IPS-18c (cell line): ENCODE data around the gene BRI3BP.
"Not testable (repeated sequence)": the region's sequence is repeated elsewhere in the genome, so short reads cannot be mapped to it uniquely, and the experiment has no call there.

Experiments
- H3K4me3 ChIP-seq: 2 replicates; pipeline ENCODE4 v1.7.0; 2013; ENCODE audit warnings: low read depth, mild to moderate bottlenecking, low read length, moderate library complexity; ENCODE audit not compliant: insufficient read depth
- H3K9me3 ChIP-seq: one replicate; pipeline ENCODE4 v1.6.1; 2013; ENCODE audit warnings: mild to moderate bottlenecking, low read length, moderate library complexity; ENCODE audit not compliant: control insufficient read depth, insufficient read depth

The BRI3BP gene

DNA sequence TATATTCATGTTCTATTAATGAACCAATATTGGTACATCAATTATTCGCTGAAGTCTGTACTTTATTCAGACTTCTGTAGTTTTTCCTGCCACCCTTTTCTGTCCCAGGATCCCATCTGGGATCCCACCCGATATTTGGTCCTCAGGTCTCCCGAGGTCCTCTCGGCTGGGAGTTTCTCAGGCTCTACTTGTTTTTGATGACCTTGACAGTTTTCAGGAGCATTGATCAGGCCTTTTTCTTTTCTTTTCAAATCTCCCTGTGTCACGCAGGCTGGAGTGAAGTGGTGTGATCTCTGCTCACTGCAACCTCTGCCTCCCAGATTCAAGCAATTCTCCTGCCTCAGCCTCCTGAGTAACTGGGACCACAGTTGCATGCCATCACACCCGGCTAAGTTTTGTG lies 11.2 kb downstream of the BRI3BP start:
- Histone ChIP-seq H3K4me3 (no peak overlapping the region), H3K9me3 (no peaks in the 10 kb centered on the region)

DNA sequence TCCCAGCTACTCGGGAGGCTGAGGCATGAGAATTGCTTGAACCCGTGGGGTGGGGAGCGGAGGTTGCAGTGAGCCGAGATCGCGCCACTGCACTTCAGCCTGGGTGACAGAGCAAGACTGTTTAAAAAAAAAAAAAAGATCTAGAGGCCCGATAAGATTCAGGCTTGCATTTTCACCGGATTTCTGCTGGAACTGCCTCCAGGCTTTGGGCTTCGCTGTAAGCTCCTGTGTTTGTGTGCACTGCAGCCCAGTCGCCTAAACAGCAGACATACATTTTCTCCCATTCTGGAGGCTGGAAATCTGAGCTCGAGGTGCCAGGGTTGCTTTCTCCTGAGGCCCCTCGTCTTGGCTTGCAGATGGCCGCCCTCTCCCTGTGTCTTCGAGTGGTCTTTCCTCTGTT lies 12.2 kb downstream of the BRI3BP start:
- Histone ChIP-seq H3K9me3 (no peaks in the 10 kb centered on the region), H3K4me3 (no peak overlapping the region)

DNA sequence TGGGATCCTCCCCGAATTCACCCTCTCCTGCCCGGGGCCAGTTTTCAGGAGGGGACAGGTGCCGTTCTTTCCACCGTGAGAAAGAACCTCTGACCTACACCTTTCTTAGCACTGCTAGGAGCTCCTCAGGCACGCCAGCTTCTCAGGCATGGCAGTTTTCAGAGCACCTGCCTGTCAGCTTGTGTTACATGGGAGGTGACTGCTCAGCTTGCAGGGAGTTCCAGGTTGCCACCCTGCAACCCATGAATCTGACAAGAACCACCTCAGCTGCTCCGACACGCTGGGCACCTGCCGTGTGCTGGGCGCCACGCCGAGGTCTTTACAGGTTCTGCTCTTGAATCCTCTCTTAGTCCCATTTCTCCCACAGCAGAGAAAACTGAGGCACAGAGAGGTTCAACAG lies 12.9 kb downstream of the BRI3BP start:
- H3K9me3 ChIP-seq = no peaks in the 10 kb centered on the region
- H3K4me3 ChIP-seq = no peak overlapping the region

DNA sequence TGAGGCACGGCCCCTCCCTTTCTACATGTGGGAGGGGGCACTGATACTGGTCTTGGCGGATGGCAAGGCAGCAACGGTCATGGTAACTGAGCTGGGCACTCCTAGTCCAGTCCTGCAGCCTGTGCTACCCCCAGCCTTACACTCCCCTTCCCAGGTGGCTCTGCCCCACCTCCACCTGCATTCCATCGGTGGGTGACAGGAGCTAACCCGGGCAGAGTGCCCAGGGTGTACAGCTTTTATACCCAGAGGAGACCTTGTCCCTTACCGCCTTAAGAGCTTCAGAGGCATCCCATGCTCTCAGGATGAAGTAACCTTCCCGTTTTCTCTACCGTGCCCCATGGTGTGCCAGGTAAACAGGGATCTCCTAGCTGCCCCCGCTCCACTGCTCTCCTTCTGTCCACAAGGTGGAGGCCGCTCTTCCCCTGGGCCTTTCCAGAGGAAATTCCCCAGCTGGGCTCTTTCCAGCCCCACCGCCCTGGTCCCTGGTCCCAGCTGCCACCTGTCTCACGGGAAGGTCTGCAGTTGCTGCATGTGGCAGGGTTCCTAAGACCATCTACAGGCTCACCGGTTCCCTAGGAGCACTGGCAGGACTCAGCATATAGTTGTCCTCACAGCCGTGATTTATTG lies 20.5 kb downstream of the BRI3BP start:
- no peaks in the 10 kb centered on the region for H3K9me3 ChIP-seq
- no peak overlapping the region for H3K4me3 ChIP-seq

DNA sequence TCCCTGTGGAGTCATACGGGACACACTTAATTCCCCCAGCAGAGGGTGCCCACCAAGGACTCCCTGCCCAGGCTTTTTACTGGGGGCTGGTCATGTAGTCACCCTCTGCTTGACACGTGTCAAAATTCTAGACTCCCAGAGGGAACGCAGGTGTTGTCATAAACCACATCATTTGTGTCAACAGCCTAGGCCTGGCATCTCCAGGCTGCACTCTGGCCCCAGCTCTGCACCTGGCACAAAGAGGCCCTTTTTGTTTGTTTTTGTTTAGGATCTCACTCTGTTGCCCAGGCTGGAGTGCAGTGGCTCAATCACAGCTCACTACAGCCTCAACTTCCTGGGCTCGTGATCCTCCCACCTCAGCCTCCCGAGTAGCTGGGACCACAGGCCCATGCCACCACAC lies 21.1 kb downstream of the BRI3BP start:
- Histone ChIP-seq H3K4me3 (no peak overlapping the region), H3K9me3 (no peaks in the 10 kb centered on the region)

DNA sequence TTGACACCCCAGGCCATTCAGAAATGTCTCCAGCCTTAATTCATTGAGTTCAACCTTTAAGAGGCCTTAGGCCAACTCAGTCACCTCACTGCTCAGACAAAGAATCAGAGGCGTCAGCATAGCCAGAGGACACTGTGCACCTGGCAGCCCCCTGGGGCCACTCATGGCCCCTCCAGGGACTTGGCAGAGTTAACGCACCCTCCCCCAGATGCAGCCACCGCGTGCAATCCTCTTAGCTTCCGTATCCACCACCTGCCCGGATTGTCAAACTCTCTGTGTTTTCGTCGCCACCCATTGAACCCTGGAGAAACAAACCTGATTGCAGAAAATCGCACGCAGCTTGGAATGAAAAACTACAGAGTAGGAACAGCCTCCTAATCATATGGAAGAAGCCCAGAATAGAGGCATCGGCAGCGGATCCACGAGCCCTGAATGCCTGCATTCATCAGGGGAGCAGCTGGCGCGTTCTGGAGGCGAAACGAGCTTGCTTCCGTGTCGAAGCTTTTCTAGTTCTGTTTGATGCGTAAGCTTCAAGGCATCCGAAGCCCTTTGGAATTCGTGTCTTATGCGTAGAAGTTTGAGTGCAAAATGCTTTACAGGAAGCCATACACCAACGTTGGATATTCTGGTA lies 22.4 kb downstream of the BRI3BP start:
- H3K4me3 ChIP-seq = no peak overlapping the region
- no peaks in the 10 kb centered on the region for H3K9me3 ChIP-seq

DNA sequence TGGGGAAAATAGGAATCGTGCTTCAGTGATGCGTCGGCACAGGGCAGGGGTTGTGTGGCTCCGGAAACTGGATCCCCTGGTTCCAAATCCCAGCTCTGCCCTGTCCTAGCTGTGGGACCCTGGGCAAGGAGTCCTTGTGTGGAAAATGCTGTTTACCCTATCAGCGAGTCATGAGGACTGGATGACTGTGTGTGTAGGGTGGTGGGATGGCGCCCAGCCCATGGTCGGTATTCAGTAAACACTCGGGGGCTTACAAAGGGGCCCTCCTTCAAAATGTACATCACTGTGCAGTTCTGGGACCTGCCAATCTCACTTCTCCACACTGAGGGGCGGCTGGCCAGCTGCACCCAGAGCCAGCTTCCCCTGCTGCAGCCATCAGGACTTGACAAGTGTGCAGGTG lies 24.4 kb downstream of the BRI3BP start:
- H3K9me3 ChIP-seq = no peaks in the 10 kb centered on the region
- H3K4me3 ChIP-seq = no peak overlapping the region

DNA sequence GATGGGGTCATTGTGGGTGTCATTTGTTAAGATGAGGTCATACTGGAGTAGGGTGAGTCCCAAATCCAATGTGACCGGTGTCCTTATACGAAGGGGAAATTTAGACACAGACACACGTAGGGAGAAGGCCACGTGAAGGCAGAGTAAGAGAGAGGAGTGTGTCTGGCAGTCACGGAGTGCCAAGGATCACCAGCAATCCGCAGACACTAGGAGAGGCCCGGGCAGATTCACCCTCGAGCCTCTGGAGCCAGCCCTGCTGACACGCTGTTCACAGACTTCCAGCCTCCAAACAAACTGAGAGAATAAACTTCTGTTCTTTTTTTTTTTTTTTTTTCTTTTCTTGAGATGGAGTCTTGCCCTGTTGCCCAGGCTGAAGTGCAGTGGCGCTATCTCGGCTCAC lies 24.9 kb downstream of the BRI3BP start:
- H3K9me3 ChIP-seq = no peaks in the 10 kb centered on the region
- H3K4me3 ChIP-seq = no peak overlapping the region

DNA sequence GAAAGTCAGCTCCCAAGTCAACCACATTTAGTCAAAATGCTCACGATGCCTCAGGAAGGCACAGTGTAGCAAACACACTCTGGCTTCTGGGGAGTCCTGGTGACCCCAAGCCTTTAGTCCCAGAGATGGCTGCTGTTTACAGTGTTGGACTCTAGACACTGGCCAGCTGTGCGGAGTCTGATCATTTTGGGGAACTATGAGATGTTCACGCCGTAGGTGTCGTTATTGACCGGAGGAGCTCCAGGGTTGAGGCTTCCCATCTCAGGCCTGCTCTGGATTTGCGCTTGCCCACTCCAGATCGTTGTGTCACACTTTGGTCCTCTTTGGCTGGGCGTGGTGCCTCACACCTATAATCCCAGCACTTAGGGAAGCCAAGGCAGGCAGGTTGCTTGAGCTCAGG lies 27.7 kb downstream of the BRI3BP start:
- Histone ChIP-seq H3K4me3 (no peak overlapping the region), H3K9me3 (no peaks in the 10 kb centered on the region)

DNA sequence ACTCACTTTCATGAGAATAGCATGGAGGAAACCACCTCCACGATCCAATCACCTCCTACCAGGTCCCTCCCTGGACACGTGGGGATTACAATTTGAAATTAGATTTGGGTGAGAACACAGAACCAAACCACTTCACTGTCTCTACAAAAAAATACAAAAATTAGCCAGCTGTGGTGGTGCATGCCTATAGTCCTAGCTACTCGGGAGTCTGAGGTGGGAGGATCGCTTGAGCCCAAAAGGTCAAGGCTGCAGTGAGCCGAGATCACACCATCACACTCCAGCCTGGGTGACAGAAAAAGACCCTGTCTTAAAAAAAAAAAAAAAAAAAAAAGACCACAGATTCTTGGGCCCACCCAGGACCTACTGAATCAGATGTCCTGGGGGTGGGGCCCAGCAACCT lies 28.3 kb downstream of the BRI3BP start:
- Histone ChIP-seq H3K4me3 (no peak overlapping the region), H3K9me3 (no peaks in the 10 kb centered on the region)

DNA sequence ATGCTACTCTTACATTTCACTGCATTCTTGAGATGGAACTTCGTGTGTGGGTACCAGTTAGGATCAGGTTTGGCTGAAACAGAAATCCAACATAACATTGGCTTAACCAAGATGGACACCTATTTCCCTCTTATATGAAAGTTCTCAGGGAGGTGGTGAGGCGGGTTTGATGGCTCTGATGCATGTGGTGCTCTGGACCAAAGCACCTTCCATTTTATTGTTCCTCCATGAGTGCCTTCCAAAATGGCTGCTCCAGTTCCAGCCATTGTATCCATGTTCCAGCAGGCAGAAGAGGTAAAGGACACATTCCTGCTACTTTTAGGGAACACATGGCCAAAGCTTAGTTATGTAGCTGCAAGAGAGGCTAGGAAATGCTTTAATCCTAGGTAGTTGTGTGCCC lies 29.6 kb downstream of the BRI3BP start:
- no peak overlapping the region for H3K4me3 ChIP-seq
- no peaks in the 10 kb centered on the region for H3K9me3 ChIP-seq

DNA sequence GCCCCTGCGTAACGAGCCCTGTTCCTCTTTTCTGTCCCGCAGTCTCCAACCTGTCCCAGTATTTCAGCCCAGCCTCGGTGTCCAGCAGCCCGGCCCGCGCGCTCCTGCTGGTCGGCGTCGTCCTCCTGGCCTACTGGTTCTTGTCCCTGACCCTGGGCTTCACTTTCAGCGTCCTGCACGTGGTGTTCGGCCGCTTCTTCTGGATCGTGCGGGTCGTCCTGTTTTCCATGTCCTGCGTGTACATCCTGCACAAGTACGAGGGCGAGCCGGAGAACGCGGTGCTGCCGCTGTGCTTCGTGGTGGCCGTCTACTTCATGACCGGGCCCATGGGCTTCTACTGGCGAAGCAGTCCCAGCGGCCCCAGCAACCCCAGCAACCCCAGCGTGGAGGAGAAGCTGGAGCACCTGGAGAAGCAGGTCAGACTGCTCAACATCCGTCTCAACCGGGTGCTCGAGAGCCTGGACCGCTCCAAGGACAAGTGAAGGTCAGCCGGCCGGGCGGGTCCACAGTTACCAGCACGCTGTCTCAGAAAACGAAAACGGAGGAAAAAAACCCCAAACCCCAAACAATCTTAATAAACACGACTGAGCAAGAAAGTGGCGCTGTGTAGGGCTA lies 31.6 kb downstream of the BRI3BP start:
- Histone ChIP-seq H3K4me3 (no peak overlapping the region), H3K9me3 (no peaks in the 10 kb centered on the region)

DNA sequence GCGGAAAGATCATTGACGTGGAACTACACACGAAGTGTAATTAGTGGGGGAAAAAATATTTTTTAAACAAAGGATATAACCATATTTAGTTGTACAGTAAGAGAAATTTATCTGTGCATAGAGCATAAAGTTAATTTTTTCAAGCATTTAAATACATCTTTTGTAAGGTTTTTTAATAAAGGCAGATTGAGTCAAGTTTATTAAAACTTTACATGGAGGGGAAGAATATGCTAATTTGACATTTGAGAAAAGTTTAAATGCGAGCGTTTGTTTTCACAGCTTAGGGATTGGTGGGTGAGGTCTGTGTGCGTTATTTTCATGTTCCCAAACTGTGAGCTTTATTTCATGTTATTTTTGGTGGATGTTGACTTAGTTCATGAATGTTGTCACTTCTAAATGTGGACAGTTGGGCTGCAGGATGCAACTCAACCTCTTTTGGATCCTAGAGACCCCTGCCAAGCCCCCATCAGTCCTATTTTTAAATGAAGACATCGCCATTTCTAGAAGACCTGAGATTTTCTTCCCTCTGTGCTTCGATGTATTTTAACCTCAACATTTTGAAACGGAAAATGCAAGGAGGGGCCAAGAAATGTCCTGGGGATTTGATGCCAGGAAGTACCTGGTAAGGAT lies 32.3 kb downstream of the BRI3BP start:
- Histone ChIP-seq H3K4me3 (no peak overlapping the region), H3K9me3 (no peaks in the 10 kb centered on the region)

DNA sequence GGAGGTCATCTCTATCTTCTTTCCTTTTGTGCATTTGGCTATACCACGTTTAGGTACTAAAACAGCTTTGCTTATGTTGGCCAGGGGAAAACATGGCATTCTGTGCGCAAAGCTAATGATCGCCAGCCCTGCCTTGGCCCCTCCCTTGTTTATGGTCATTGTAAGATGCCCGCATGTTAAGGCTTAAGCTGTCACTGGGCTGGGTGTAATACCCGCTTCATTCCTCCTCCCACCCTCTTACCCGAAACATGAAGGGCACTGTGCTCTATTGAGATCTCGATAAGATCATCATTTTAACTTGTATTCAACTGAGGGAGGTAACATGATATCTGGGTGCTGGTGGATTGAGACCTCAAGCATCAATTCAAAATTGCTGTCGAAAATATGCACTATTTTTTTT lies 34.7 kb downstream of the BRI3BP start:
- no peaks in the 10 kb centered on the region for H3K9me3 ChIP-seq
- no peak overlapping the region for H3K4me3 ChIP-seq

DNA sequence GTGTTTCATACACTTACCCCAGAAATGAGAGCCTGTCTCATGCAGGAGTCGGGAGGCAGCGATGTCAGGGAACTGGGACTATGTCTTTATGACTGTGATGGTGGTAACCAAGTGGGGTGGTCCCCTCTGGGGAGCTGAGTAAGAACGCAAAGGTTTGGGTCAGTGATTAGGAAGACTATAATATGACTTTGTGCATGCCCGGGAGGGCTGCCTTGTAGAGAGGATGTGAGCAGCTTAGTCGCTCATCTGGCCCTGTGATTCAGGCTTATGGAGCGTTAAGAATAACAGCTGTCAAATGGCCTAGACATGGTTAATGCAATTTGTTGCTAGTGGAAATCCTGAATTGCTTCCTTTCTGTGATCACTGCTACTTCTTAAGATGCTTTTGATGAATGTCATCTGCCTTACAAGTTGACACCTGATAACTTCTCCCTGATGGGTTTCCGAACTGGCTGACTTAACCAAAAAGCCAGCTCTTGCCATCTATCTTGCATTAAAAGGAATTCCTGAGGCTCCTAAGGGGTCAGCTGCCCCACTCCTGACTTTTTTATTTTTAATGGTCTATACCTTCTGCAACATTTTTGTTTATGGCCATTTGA lies 36.4 kb downstream of the BRI3BP start:
- no peak overlapping the region for H3K4me3 ChIP-seq
- no peaks in the 10 kb centered on the region for H3K9me3 ChIP-seq

DNA sequence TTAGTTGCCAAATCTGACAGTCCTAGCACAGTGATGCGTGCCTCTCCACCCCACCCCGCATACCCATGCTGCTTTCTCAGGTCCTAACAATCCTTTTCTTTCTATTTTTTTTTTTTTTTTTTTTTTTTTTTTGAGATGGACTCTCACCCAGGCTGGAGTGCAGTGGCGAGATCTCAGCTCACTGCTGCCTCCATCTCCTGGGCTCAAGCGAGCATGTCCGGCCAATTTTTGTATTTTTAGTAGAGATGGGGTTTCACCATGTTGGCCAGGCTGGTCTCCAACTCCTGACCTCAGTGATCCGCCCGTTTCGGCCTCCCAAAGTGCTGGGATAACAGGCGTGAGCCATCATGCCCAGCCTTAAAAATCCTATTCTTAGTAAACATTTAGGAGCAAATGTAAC lies 38.0 kb downstream of the BRI3BP start:
- H3K9me3 ChIP-seq, H3K4me3 ChIP-seq: not testable (repeated sequence)

DNA sequence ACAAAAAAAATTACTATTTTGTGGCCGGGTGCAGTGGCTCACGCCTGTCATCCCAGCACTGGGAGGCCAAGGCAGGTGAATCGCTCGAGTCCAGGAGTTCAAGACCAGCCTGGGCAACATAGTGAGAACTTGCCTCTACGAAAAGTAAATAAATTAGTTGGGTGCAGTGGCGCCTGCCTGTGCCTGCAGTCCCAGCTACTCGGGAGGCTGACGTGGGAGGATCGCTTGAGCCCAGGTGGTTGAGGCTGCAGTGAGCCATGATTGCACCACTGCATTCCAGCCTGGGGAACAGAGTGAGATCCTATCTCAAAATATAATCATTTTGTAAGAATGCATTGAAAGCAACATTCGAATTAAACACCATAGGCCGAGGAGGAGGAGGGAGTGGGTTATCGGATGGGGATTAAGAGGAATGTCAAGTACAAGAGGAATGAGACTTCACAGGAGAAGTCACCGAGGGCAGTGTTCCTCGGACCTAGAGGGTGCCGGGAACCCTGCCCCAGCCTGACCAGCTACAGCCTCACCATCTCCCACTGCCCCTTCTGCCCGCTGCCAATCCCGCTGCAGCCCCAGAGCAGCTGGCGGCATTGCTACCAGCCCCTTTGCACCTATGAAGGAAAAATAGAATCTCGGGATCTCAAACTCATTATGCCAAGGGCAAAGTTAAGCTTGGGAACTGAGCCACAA lies 39.2 kb downstream of the BRI3BP start:
- no peaks in the 10 kb centered on the region for H3K9me3 ChIP-seq

More for the DNA sequence above, 39.2 kb downstream of the BRI3BP start:
- H3K4me3 ChIP-seq = no peak overlapping the region
